GM21515 (cell line): ENCODE results near the gene PDE4B.

Experiments used
- ATAC-seq: cut with Tn5 transposase; IDR thresholded peaks from one replicate; pipeline ENCODE4 v1.9.1; 2021; ENCODE audit not compliant: unreplicated experiment

Gene PDE4B

DNA sequence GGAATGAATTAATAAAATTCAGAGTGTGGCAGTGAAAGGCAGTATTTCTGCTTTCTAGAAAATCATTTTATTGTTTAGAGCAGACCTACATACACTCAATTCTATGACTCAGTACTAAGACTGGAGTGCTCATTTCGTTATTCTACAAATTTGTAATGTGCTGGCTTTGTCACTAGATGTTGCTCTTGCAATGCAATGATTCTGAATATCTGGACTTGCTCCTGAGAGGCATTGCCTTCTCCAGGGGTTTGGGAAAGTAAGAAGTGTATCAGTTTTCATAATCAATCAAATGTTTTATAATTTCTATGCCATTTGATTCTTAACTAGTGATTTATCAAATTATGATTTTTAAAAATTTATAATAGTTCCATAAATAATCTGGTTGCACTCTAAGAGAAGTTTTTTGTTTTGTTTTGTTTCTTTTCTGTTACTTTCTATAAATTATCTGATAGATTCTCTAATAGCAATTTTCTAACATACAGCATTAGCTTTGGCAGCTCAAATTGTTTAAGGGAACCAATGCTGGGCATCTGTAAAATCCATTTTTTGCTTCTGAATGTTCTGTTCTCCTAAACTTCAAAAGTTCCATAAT is 460.7 kb downstream of the PDE4B start:
- ATAC-seq = peak; percentile 82

GRCh38 chr1:66254785-66255184 is 462.1 kb downstream of the PDE4B start:
- no peak for ATAC-seq

DNA sequence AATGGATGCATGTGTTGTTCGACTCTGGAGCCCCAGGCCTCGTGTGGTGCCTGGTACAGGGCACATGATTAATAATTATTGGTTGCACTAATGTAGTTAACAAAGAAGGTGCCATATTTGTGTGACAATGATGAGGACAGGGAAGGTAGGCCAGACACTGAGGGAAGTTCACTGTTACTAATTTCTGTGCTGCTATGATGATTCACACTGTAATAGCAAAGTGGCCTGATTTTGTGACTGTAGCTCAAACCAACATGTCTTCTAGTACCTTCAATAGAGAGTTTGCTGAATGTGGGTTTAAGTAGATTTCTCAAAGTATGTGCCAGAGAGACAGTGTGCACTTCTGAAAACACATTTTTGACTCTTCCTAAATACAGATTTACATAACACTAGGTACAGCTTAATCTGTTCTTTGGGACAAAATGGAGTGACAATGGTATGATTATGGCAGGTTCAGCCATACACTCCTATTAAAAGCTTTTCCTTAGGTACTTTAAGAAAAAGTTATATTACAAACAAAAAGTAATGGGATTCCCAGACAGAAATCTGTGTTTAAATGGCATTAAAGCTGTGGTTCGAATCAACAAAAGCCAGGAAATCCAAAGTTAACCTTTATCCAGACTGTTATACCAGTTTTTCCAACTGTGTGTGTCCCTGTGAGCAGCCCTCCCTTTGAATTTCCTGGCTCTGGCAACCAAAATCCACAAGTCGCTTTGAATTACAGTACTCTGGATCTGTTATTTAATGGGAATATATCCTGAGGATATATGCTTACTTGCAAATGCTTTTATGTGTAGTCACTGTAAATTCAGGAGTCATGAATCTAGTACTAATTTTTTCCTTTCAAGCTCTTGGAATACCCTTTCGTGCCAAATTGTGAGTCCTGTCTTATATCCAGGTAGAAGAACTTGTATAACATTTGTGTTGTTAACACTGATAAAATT is 464.2 kb downstream of the PDE4B start:
- no peak for ATAC-seq

DNA sequence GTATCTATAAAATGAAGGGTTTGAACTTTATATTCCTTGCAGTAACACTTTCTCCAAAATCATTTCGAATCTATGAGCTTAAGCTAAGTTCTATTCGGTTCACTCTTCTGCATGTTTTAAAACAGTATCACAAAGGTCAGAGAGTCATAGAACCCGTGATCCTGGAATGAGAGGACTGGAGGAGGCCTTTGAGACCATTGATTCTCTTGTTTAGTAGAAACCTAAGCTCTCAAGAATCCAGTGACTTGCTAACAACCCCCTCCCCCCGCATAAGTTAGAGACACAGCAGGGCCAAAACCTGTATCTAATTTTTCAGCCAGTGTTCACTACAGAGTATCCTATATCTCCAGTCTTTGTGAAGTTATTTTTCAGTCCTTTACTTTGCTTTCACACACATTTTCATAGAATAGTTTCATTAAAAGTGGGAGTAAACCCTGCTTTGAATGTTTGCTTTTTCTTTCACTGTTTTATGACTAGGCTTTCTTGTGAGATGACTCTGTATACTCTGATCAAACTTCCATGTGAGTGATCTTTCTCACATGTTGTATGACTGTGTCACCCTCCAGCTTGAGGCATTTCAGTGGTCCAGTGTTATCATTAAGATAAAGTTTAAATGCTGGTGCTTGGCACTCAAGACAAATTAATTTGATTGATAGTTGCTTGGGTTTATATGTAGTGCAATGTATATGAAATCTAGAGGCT is 465.9 kb downstream of the PDE4B start:
- ATAC-seq = peak; percentile 62

DNA sequence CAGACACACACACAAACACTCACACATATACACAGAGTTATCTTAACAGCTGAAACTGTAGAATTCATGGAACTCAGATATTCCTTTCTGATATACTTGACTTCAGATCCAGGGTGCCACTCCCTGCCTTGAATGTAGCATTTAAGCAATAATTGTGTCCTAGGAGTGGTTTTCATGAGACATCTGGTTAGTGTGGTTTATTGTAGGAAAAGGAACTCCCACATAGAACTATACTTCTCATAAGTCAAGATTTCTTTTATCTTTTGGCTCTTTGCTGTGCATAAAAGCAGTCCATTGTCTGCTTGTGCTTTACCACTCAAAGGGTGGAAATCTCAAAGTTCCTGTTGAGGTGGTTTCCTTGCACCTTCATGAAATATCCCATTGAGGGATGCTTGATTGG is 468.7 kb downstream of the PDE4B start:
- ATAC-seq = no peak

- no peak for ATAC-seq
Measured at GRCh38 chr1:66262208-66262963, 469.7 kb downstream of the PDE4B start.

GRCh38 chr1:66265268-66265667 is 472.6 kb downstream of the PDE4B start:
- ATAC-seq = no peak

DNA sequence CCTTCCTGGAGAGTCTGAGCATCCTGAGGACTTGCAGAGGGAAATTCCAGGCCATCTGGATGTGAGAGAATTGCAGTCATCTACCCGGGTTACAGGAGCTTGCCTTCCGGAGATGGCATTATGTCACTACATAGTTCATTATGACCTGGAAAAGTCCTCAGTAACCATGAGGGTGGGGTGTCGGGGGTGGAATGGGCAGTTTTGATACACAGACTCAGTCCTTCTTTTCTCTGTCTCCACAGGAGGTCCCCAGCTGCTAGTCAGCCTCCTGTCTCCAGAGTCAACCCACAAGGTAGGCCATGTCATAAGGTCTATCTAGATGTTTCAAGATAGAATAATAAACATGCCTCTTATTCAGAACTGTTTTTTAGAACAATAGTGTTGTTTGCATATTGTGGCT is 473.1 kb downstream of the PDE4B start:
- no peak for ATAC-seq

DNA sequence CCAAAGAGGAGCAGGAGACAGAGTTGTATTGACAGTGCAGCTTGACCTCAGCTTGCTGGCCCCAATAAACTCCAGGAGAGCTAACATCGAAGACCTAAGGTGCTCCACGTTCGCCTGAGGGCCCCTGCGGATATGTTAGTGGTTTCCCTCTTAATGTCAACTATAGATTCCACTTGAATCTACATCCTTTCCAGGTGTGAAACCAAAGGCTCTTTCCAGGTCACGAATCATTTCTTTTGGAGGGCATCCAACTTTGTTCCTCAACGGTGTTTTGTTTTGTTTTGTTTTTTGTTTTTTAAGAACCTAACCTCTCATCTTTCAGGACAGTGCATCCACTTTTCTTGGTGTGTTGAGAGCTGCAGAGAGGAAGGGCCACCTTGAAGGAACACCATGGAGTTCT is 473.7 kb downstream of the PDE4B start:
- ATAC-seq = no peak

DNA sequence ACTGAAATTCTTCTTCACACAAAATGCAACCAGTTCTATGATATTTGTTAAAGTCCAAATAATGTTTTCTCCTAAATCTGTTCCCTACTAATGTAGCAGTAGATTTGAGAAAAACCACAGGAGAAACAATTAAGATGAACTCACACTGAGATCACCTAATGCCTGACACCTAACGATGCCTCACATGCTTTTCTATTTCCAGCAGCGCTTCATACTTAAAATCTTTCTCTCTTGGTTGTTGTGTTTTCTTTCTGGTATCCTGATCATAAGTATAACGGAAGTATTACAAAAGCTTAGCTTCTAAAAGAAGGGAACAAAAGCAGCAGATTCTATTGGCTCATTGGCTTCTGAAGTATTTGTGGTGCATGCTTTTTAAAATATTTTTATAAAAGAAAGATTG is 474.1 kb downstream of the PDE4B start:
- ATAC-seq = no peak

- no peak for ATAC-seq
Measured at GRCh38 chr1:66267201-66267940, 474.7 kb downstream of the PDE4B start.

DNA sequence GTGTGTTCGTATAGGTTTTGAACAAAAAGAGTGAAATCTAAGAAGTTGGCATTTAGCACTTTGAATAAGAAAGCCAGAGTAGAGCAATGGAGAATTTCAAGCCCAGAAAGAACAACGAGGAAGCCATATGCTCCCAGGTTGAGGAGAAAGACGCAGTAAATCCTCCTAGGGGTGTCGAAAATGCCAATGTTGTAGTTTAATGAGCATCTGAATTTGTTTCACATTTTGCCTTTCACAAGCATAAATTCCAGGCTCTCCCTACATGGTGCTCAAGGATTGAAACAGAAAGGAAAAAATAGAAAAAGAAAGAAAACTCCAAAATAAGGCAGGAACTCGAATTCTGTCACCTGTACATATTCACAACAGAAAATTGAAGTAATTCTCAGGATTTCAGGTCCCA is 476.5 kb downstream of the PDE4B start:
- no peak for ATAC-seq

DNA sequence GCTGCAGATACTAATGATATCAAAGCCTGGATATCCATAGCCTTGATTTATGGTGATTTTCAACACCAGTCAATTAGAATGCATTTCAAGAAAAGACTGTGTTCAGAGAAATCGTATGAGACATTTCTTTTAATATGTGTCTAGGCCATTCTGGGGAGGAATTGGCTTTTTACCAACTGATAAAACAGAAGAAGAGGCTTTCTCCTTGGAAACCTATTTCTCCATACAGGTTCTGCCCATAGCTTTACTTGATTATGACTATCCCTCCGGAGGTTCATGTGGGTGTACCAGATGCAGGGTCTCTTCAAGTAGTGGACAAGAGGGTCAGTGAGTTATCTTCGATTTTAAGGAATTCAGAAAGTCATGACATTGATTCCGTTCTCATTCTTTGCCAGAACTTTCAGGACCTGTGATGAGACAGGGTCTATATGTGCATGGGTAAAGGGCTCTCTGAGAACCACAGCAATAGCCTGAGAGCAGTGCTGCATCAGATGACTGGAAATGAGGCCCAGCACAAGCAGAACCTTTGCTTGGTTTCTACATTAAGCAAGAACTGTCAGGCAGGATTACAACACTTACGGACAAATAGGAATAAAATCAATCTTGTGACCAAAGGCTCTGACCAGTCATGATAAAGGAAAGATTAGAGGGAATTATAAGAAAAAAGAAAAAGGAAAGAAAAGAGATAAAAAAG is 477.6 kb downstream of the PDE4B start:
- no peak for ATAC-seq

DNA sequence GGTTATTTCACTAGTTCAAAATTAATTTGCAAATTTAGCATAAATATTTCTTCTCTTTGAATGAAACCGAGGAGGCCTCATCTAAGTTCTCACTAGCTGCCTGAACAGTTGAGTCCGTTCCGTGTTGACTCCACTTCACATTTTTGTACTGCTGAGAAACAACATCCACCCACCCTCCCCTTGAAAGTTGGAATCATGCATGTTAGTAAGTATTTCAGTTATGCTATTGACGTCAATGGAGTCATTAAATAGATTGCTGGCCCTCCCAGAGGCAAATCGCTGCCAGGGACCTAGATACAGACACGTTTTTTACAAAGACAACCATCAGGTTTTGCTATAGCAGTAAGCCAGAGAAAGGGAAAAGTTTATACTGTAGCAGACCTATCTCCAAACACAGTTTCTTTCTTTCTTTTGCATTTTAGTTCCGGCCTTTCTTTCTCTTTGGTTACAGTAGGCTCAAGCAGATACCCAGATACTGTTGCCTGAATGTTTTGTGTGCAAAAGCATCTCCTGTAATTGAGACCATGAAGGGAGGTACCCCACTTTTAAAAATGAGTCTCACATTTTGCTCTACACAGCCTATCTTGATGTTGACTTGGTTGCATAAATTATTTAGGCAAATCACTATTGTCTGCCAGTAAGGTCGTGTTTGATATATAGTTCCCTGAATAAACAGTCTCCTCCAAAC is 478.7 kb downstream of the PDE4B start:
- no peak for ATAC-seq

GRCh38 chr1:66271904-66272254 is 479.2 kb downstream of the PDE4B start:
- ATAC-seq = no peak

GRCh38 chr1:66273656-66274055 is 481.0 kb downstream of the PDE4B start:
- ATAC-seq = no peak

GRCh38 chr1:66274634-66275033 is 481.9 kb downstream of the PDE4B start:
- ATAC-seq = peak; percentile 34

GRCh38 chr1:66275083-66275482 is 482.4 kb downstream of the PDE4B start:
- ATAC-seq = no peak

DNA sequence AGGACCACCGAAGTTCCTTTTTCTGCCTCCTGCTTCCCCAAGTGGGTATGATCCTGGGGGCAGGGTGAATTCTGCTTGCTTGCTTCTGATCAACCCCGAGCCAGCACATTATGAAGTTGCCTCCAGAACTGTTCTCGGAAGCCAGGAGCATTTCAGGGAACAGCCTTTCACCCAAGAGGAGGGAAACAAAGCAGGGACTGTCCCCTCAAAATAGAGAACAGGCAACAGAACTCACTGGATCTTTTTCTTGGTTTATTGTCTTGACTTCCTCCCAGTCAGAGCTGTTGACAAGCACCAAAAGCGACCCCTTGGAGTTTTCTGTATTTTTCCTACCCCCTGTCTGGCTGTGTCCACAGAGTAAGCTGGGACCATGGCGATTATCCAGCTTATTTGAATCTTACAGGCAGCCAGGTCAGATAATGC is 482.9 kb downstream of the PDE4B start:
- no peak for ATAC-seq
